Measurements from ENCODE around the gene PCSK6. TPM values are rescaled to one million over a fixed set of nuclear protein-coding genes. Genes with fewer than 3 reads are reported as not detected.

PCSK6 gene
- total RNA-seq, 4 donors from 2014 or later, result 12.9 to 31.5 (median 23.7) TPM

GRCh38 chr15:101481917-101482525, 7.5 kb downstream of the PCSK6 start:
- Histone ChIP-seq H3K27me3 (peaks cover 12% of the 10 kb centered on the region), H3K4me1 (peaks cover 17% of the 10 kb centered on the region), H3K9me3 (no peaks in the 10 kb centered on the region), H3K36me3 (no peaks in the 10 kb centered on the region), H3K27ac (no peak overlapping the region), H3K4me3 (no peak overlapping the region)
- TF ChIP-seq POLR2A (IDR thresholded peaks at IDR 0.05) (no peak), POLR2AphosphoS5 (IDR thresholded peaks at IDR 0.05) (no peak), EP300 (IDR thresholded peaks at IDR 0.05) (no peak), CTCF (IDR thresholded peaks at IDR 0.05) (no peak)
- WGBS, result 82% methylated on average over 16 of the region's 17 CpGs
- DNase-seq (ENCODE audit: low spot score in 2 of 2), result no peak

GRCh38 chr15:101481381-101481705, 8.2 kb downstream of the PCSK6 start:
- no peak for DNase-seq (ENCODE audit: low spot score in 2 of 2)

GRCh38 chr15:101480613-101481380, 8.7 kb downstream of the PCSK6 start:
- peaks cover 17% of the 10 kb centered on the region for H3K4me1 ChIP-seq
- H3K4me3 ChIP-seq, result no peak overlapping the region
- no peak for DNase-seq (ENCODE audit: low spot score in 2 of 2)
- no peaks in the 10 kb centered on the region for H3K9me3 ChIP-seq
- H3K36me3 ChIP-seq, result no peaks in the 10 kb centered on the region
- no peak overlapping the region for H3K27ac ChIP-seq
- peaks cover 12% of the 10 kb centered on the region for H3K27me3 ChIP-seq
- TF ChIP-seq CTCF (IDR thresholded peaks at IDR 0.05) (no peak), EP300 (IDR thresholded peaks at IDR 0.05) (no peak), POLR2A (IDR thresholded peaks at IDR 0.05) (no peak), POLR2AphosphoS5 (IDR thresholded peaks at IDR 0.05) (no peak)
- WGBS, result 88% methylated on average over 23 of the region's 23 CpGs

More at GRCh38 chr15:101481381-101481705, 8.2 kb downstream of the PCSK6 start:
- no peak for TF ChIP-seq POLR2AphosphoS5 (IDR thresholded peaks at IDR 0.05)
- no peak for TF ChIP-seq EP300 (IDR thresholded peaks at IDR 0.05)
- TF ChIP-seq POLR2A (IDR thresholded peaks at IDR 0.05), result no peak
- TF ChIP-seq CTCF (IDR thresholded peaks at IDR 0.05), result no peak
- no peaks in the 10 kb centered on the region for H3K36me3 ChIP-seq
- H3K27ac ChIP-seq, result no peak overlapping the region
- no peak overlapping the region for H3K4me3 ChIP-seq
- H3K9me3 ChIP-seq, result no peaks in the 10 kb centered on the region
- peaks cover 17% of the 10 kb centered on the region for H3K4me1 ChIP-seq
- WGBS, result 84% methylated on average over 8 of the region's 8 CpGs
- H3K27me3 ChIP-seq, result peaks cover 12% of the 10 kb centered on the region

- 92% methylated on average over 15 of the region's 15 CpGs for WGBS
- Histone ChIP-seq H3K36me3 (no peaks in the 10 kb centered on the region), H3K4me3 (no peak overlapping the region), H3K27me3 (peaks cover 9% of the 10 kb centered on the region), H3K9me3 (no peaks in the 10 kb centered on the region), H3K27ac (no peak overlapping the region), H3K4me1 (peaks cover 17% of the 10 kb centered on the region)
- TF ChIP-seq EP300 (IDR thresholded peaks at IDR 0.05) (no peak), CTCF (IDR thresholded peaks at IDR 0.05) (no peak), POLR2AphosphoS5 (IDR thresholded peaks at IDR 0.05) (no peak), POLR2A (IDR thresholded peaks at IDR 0.05) (no peak)
- DNase-seq (ENCODE audit: low spot score in 2 of 2), result no peak
These were observed 9.5 kb downstream of the PCSK6 start for GRCh38 chr15:101479851-101480612.

GRCh38 chr15:101479342-101479845, 10.1 kb downstream of the PCSK6 start:
- Histone ChIP-seq H3K27ac (no peak overlapping the region), H3K4me1 (peaks cover 17% of the 10 kb centered on the region), H3K4me3 (no peak overlapping the region), H3K9me3 (no peaks in the 10 kb centered on the region), H3K27me3 (peaks cover 9% of the 10 kb centered on the region), H3K36me3 (no peaks in the 10 kb centered on the region)
- no peak for DNase-seq (ENCODE audit: low spot score in 2 of 2)
- 84% methylated on average over 11 of the region's 11 CpGs for WGBS
- TF ChIP-seq CTCF (IDR thresholded peaks at IDR 0.05) (no peak), EP300 (IDR thresholded peaks at IDR 0.05) (no peak), POLR2AphosphoS5 (IDR thresholded peaks at IDR 0.05) (no peak), POLR2A (IDR thresholded peaks at IDR 0.05) (no peak)
